Hematopoietic multipotent progenitor cell treated with erythropoietin and hydrocortisone succinate and interleukin-3 and kit ligand, for 6 days (in vitro differentiated cells): ENCODE results near the gene MTHFD2.
"Not testable (repeated sequence)": the region's sequence is repeated elsewhere in the genome, so short reads cannot be mapped to it uniquely, and the experiment has no call there.

Experiments used
- DNase-seq: peaks from one replicate; pipeline ENCODE4 v3.0.0-alpha.2; 2015

Gene MTHFD2

GRCh38 chr2:74198461-74199274 lies at the start of gene MTHFD2:
Gene MTHFD2 (plus strand): TSS chr2:74198615. CDS start chr2:74198642, 27 bp downstream.
- peak; percentile 100 for DNase-seq

GRCh38 chr2:74149247-74149525 lies 49.2 kb upstream of the MTHFD2 start:
- DNase-seq = peak; percentile 70

GRCh38 chr2:74149570-74150319 lies 48.7 kb upstream of the MTHFD2 start:
- peak; percentile 86 for DNase-seq

GRCh38 chr2:74152954-74153353 lies 45.5 kb upstream of the MTHFD2 start:
- DNase-seq = no peak

GRCh38 chr2:74155830-74156229 lies 42.6 kb upstream of the MTHFD2 start:
- DNase-seq = peak; percentile 50

GRCh38 chr2:74162951-74163350 lies 35.5 kb upstream of the MTHFD2 start:
- DNase-seq = peak; percentile 53

GRCh38 chr2:74164761-74165160 lies 33.7 kb upstream of the MTHFD2 start:
- DNase-seq = no peak

- DNase-seq = no peak
These were observed 29.7 kb upstream of the MTHFD2 start for GRCh38 chr2:74168739-74169138.

GRCh38 chr2:74174909-74175308 lies 23.5 kb upstream of the MTHFD2 start:
- no peak for DNase-seq

GRCh38 chr2:74177696-74178095 lies 20.7 kb upstream of the MTHFD2 start:
- no peak for DNase-seq

- DNase-seq = peak; percentile 100
These were observed 20.0 kb upstream of the MTHFD2 start, which contains the start of gene MOB1A for GRCh38 chr2:74178211-74179062. Gene MOB1A (minus strand): TSS chr2:74178879. CDS start chr2:74178674, 205 bp downstream.

GRCh38 chr2:74179063-74179865 lies 19.2 kb upstream of the MTHFD2 start:
- no peak for DNase-seq

GRCh38 chr2:74181739-74182138 lies 16.7 kb upstream of the MTHFD2 start:
- DNase-seq = peak; percentile 95

- DNase-seq = no peak
These were observed 14.5 kb upstream of the MTHFD2 start for GRCh38 chr2:74183878-74184277.

- DNase-seq = peak; percentile 99
These were observed 12.4 kb upstream of the MTHFD2 start for GRCh38 chr2:74186038-74186437.

GRCh38 chr2:74186706-74187105 lies 11.7 kb upstream of the MTHFD2 start:
- not testable (repeated sequence) for DNase-seq

GRCh38 chr2:74188018-74188601 lies 10.3 kb upstream of the MTHFD2 start:
- peak; percentile 10 for DNase-seq

- no peak for DNase-seq
These were observed 9.7 kb upstream of the MTHFD2 start for GRCh38 chr2:74188696-74189095.

- no peak for DNase-seq
These were observed 6.6 kb upstream of the MTHFD2 start for GRCh38 chr2:74191596-74192380.

- DNase-seq = no peak
These were observed 3.6 kb upstream of the MTHFD2 start for GRCh38 chr2:74194799-74195198.

GRCh38 chr2:74197049-74197448 lies 1.4 kb upstream of the MTHFD2 start:
- no peak for DNase-seq
